ENCODE data around the gene C1orf226.

Gene C1orf226

GRCh38 chr1:162360874-162361260, 20.7 kb upstream of the C1orf226 start:
- H3K27ac ChIP-seq = no peak overlapping the region
- H3K4me1 ChIP-seq (ENCODE audit: control insufficient read depth in 1 of 2, insufficient read depth in 1 of 2, low read depth in 1 of 2, low read length in 1 of 2) = no peaks in the 10 kb centered on the region
- TF ChIP-seq CTCF (IDR thresholded peaks at IDR 0.05) = no peak
- H3K4me3 ChIP-seq (ENCODE audit: low read depth in 1 of 2, low read length in 1 of 2) = no peak overlapping the region
- H3K36me3 ChIP-seq = peaks cover 65% of the 10 kb centered on the region
- H3K9me3 ChIP-seq = no peaks in the 10 kb centered on the region
- H3K27me3 ChIP-seq = no peaks in the 10 kb centered on the region

GRCh38 chr1:162361349-162361748, 20.2 kb upstream of the C1orf226 start:
- H3K4me3 ChIP-seq (ENCODE audit: low read depth in 1 of 2, low read length in 1 of 2) = no peak overlapping the region
- no peaks in the 10 kb centered on the region for H3K4me1 ChIP-seq (ENCODE audit: control insufficient read depth in 1 of 2, insufficient read depth in 1 of 2, low read depth in 1 of 2, low read length in 1 of 2)
- H3K36me3 ChIP-seq = peaks cover 66% of the 10 kb centered on the region
- H3K27me3 ChIP-seq = no peaks in the 10 kb centered on the region
- H3K9me3 ChIP-seq = no peaks in the 10 kb centered on the region
- H3K27ac ChIP-seq = no peak overlapping the region
- TF ChIP-seq CTCF (IDR thresholded peaks at IDR 0.05) = no peak

GRCh38 chr1:162363823-162364222, 17.7 kb upstream of the C1orf226 start:
- no peaks in the 10 kb centered on the region for H3K4me1 ChIP-seq (ENCODE audit: control insufficient read depth in 1 of 2, insufficient read depth in 1 of 2, low read depth in 1 of 2, low read length in 1 of 2)
- H3K27me3 ChIP-seq = no peaks in the 10 kb centered on the region
- no peak overlapping the region for H3K4me3 ChIP-seq (ENCODE audit: low read depth in 1 of 2, low read length in 1 of 2)
- no peak for TF ChIP-seq CTCF (IDR thresholded peaks at IDR 0.05)
- peaks cover 68% of the 10 kb centered on the region for H3K36me3 ChIP-seq
- H3K27ac ChIP-seq = no peak overlapping the region
- no peaks in the 10 kb centered on the region for H3K9me3 ChIP-seq

- H3K9me3 ChIP-seq = no peaks in the 10 kb centered on the region
- no peaks in the 10 kb centered on the region for H3K27me3 ChIP-seq
- H3K27ac ChIP-seq = no peak overlapping the region
- no peaks in the 10 kb centered on the region for H3K4me1 ChIP-seq (ENCODE audit: control insufficient read depth in 1 of 2, insufficient read depth in 1 of 2, low read depth in 1 of 2, low read length in 1 of 2)
- TF ChIP-seq CTCF (IDR thresholded peaks at IDR 0.05) = no peak
- peaks cover 64% of the 10 kb centered on the region for H3K36me3 ChIP-seq
- no peak overlapping the region for H3K4me3 ChIP-seq (ENCODE audit: low read depth in 1 of 2, low read length in 1 of 2)
Observed at GRCh38 chr1:162364498-162364897, 17.0 kb upstream of the C1orf226 start.

GRCh38 chr1:162365284-162366020, 16.1 kb upstream of the C1orf226 start:
- no peak overlapping the region for H3K4me3 ChIP-seq (ENCODE audit: low read depth in 1 of 2, low read length in 1 of 2)
- no peak for TF ChIP-seq CTCF (IDR thresholded peaks at IDR 0.05)
- H3K4me1 ChIP-seq (ENCODE audit: control insufficient read depth in 1 of 2, insufficient read depth in 1 of 2, low read depth in 1 of 2, low read length in 1 of 2) = no peaks in the 10 kb centered on the region
- no peaks in the 10 kb centered on the region for H3K27me3 ChIP-seq
- no peaks in the 10 kb centered on the region for H3K9me3 ChIP-seq
- H3K36me3 ChIP-seq = peaks cover 64% of the 10 kb centered on the region
- H3K27ac ChIP-seq = no peak overlapping the region
